GM23338 (cell line): ENCODE data around the gene SEMA3C. TPM values are rescaled to one million over a fixed set of nuclear protein-coding genes. Genes with fewer than 3 reads are reported as not detected.

Experiments used
- ATAC-seq: fragments of 200-7000 bp; cut with Tn5 transposase; 3 replicates; pipeline ENCODE4 v1.9.1; 2020
- DNase-seq: peaks from one replicate; pipeline ENCODE4 v3.0.0-alpha.2; 2015; ENCODE audit warnings: low spot score
- H2AFZ ChIP-seq: fragments of 200-600 bp; sonication (generic); 2 replicates; pipeline ENCODE4 v1.8.0; 2016; ENCODE audit warnings: antibody characterized with exemption, mild to moderate bottlenecking, moderate library complexity
- H3F3A ChIP-seq: fragments of 200-600 bp; sonication (generic); replicated peaks from 2 replicates; pipeline ENCODE4 v1.8.0; 2017; ENCODE audit warnings: antibody characterized with exemption, mixed run types, low read depth
- H3K27ac ChIP-seq: fragments of 200-600 bp; sonication (generic); 2 replicates; pipeline ENCODE4 v1.6.1; 2016; ENCODE audit warnings: low read depth
- H3K27me3 ChIP-seq: fragments of 200-600 bp; sonication (generic); 2 replicates; pipeline ENCODE4 v1.8.0; 2016; ENCODE audit warnings: mild to moderate bottlenecking, mixed run types, moderate library complexity; ENCODE audit not compliant: insufficient read depth
- H3K36me3 ChIP-seq: fragments of 200-600 bp; sonication (generic); 2 replicates; pipeline ENCODE4 v1.8.0; 2016; ENCODE audit warnings: mild to moderate bottlenecking; ENCODE audit not compliant: insufficient read depth
- H3K4me1 ChIP-seq: fragments of 200-600 bp; sonication (generic); 2 replicates; pipeline ENCODE4 v1.8.0; 2016; ENCODE audit warnings: mild to moderate bottlenecking, moderate library complexity; ENCODE audit not compliant: insufficient read depth
- H3K4me2 ChIP-seq: fragments of 200-600 bp; sonication (generic); 2 replicates; pipeline ENCODE4 v1.7.1; 2017; ENCODE audit warnings: mixed run types
- H3K4me3 ChIP-seq: fragments of 200-600 bp; sonication (generic); 2 replicates; pipeline ENCODE4 v1.6.1; 2016; ENCODE audit warnings: mixed run types
- H3K79me2 ChIP-seq: fragments of 200-600 bp; sonication (generic); replicated peaks from 2 replicates; pipeline ENCODE4 v1.8.0; 2017; ENCODE audit warnings: mild to moderate bottlenecking; ENCODE audit not compliant: insufficient read depth
- H3K9me2 ChIP-seq: fragments of 200-600 bp; sonication (generic); 2 replicates; pipeline ENCODE4 v1.8.0; 2017; ENCODE audit not compliant: insufficient read depth
- H4K20me1 ChIP-seq: fragments of 200-600 bp; sonication (generic); replicated peaks from 2 replicates; pipeline ENCODE4 v1.8.0; 2017; ENCODE audit warnings: mild to moderate bottlenecking; ENCODE audit not compliant: insufficient read depth
- H3K27ac Mint-ChIP-seq: 2 replicates; pipeline ENCODE4 v1.8.0; 2020; ENCODE audit warnings: inconsistent platforms, mild to moderate bottlenecking, moderate library complexity, mixed read lengths
- H3K27me3 Mint-ChIP-seq: 3 replicates; pipeline ENCODE4 v1.8.0; 2022; ENCODE audit warnings: low read depth, mild to moderate bottlenecking, moderate library complexity, mixed read lengths, inconsistent platforms; ENCODE audit not compliant: insufficient read depth, poor library complexity
- H3K36me3 Mint-ChIP-seq: 3 replicates; pipeline ENCODE4 v1.8.0; 2021; ENCODE audit warnings: low read depth, mild to moderate bottlenecking, inconsistent platforms, moderate library complexity, mixed read lengths
- H3K4me1 Mint-ChIP-seq: 3 replicates; pipeline ENCODE4 v1.8.0; 2020; ENCODE audit warnings: mild to moderate bottlenecking, inconsistent platforms, mixed read lengths
- H3K4me3 Mint-ChIP-seq: 3 replicates; pipeline ENCODE4 v1.8.0; 2021; ENCODE audit warnings: moderate library complexity, mild to moderate bottlenecking, inconsistent platforms, mixed read lengths
- H3K9me3 Mint-ChIP-seq: 3 replicates; pipeline ENCODE4 v1.8.0; 2020; ENCODE audit warnings: moderate library complexity, mild to moderate bottlenecking, inconsistent platforms, mixed read lengths
- CREB1 ChIP-seq: fragments of 250-450 bp; sonication (Bioruptor Pico); IDR thresholded peaks from 2 replicates; pipeline ENCODE4 v1.5.0; 2020; ENCODE audit warnings: low read depth, mild to moderate bottlenecking, moderate library complexity
- ETS1 ChIP-seq: IDR thresholded peaks from 2 replicates; pipeline ENCODE4 v1.6.1; 2016; ENCODE audit warnings: antibody characterized with exemption
- EZH2phosphoT487 ChIP-seq: fragments of 200-600 bp; sonication (generic); IDR thresholded peaks from one replicate; pipeline ENCODE4 v1.8.1; 2018; ENCODE audit warnings: antibody characterized with exemption; ENCODE audit not compliant: unreplicated experiment
- JUNB ChIP-seq: IDR thresholded peaks from one replicate; pipeline ENCODE4 v1.6.1; 2016; ENCODE audit warnings: antibody characterized with exemption; ENCODE audit not compliant: unreplicated experiment
- NANOG ChIP-seq: IDR thresholded peaks from 2 replicates; pipeline ENCODE4 v1.6.1; 2016; ENCODE audit warnings: antibody characterized with exemption, borderline replicate concordance
- POLR2AphosphoS5 ChIP-seq: IDR thresholded peaks from 2 replicates; pipeline ENCODE4 v1.6.1; 2016; ENCODE audit warnings: antibody characterized with exemption, low read depth
- STAT1 ChIP-seq: IDR thresholded peaks from one replicate; pipeline ENCODE4 v1.6.1; 2016; ENCODE audit warnings: antibody characterized with exemption; ENCODE audit not compliant: unreplicated experiment
- ZNF114 ChIP-seq: fragments of 250-450 bp; sonication (Bioruptor Pico); IDR thresholded peaks from 2 replicates; pipeline ENCODE4 v1.5.0; 2020; ENCODE audit warnings: mild to moderate bottlenecking, moderate library complexity
- ZNF331 ChIP-seq: fragments of 250-450 bp; sonication (Bioruptor Pico); IDR thresholded peaks from 2 replicates; pipeline ENCODE4 v1.5.0; 2020; ENCODE audit warnings: low read depth, mild to moderate bottlenecking, moderate library complexity
- polyA plus RNA-seq: library from polyadenylated mRNA; unstranded; fragments of >200 nt; fragmentation: Nextera tagmentation; extraction: Ambion mirVana; gene quantifications from 2 replicates; pipeline ENCODE4 v1.2.1, GENCODE V29; 2016
- total RNA-seq: library from RNA; depleted of rRNA; stranded (reverse); fragments of >200 nt; shearing (Covaris generic); gene quantifications from 2 replicates; pipeline ENCODE4 v1.2.3, GENCODE V29; 2014
- TF ChIP-seq, protein P1 (sequence below), 2 experiments: fragments of 200-600 bp in 1 of 2; sonication (generic) in 1 of 2; conservative IDR thresholded peaks; 2 replicates each; pipeline versions ENCODE4 v1.5.1 to v1.6.1; 2016 to 2017; ENCODE audit warnings: antibody characterized with exemption in 2 of 2, low read depth in 2 of 2, mild to moderate bottlenecking in 2 of 2, moderate library complexity in 1 of 2

Gene SEMA3C
- total and polyA plus RNA-seq, 2 experiments from 2014 or later, result 1.0 to 3.5 TPM

GRCh38 chr7:80916770-80917741, 1.8 kb downstream of the SEMA3C start:
- Histone ChIP-seq H3K4me3 (no peak overlapping the region), H3K36me3 (no peaks in the 10 kb centered on the region), H3K79me2 (no peaks in the 10 kb centered on the region), H3F3A (0 out of 2 replicates have a peak, but pooled peaks cover 6% of the 10 kb centered on the region), H3K9me2 (no peaks in the 10 kb centered on the region), H3K4me2 (no peak overlapping the region), H2AFZ (no peak overlapping the region), H3K27me3 (peaks cover 23% of the 10 kb centered on the region), H3K4me1 (peaks cover 12% of the 10 kb centered on the region), H3K27ac (no peak overlapping the region), H4K20me1 (no peaks in the 10 kb centered on the region)
- no peaks in the 10 kb centered on the region for H3K9me3 Mint-ChIP-seq
- peaks cover 20% of the 10 kb centered on the region; the same call in 2 of the 3 replicates for H3K4me1 Mint-ChIP-seq
- peaks cover 17% of the 10 kb centered on the region for H3K27me3 Mint-ChIP-seq
- ATAC-seq, result no peak
- peak; percentile 44 for DNase-seq
- H3K36me3 Mint-ChIP-seq, result no peaks in the 10 kb centered on the region
- H3K4me3 Mint-ChIP-seq, result no peak overlapping the region
- no peak overlapping the region for H3K27ac Mint-ChIP-seq
- no peak for TF ChIP-seq CREB1 (CRISPR knock-in tag)
- TF ChIP-seq, protein P1, sequence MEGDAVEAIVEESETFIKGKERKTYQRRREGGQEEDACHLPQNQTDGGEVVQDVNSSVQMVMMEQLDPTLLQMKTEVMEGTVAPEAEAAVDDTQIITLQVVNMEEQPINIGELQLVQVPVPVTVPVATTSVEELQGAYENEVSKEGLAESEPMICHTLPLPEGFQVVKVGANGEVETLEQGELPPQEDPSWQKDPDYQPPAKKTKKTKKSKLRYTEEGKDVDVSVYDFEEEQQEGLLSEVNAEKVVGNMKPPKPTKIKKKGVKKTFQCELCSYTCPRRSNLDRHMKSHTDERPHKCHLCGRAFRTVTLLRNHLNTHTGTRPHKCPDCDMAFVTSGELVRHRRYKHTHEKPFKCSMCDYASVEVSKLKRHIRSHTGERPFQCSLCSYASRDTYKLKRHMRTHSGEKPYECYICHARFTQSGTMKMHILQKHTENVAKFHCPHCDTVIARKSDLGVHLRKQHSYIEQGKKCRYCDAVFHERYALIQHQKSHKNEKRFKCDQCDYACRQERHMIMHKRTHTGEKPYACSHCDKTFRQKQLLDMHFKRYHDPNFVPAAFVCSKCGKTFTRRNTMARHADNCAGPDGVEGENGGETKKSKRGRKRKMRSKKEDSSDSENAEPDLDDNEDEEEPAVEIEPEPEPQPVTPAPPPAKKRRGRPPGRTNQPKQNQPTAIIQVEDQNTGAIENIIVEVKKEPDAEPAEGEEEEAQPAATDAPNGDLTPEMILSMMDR (conservative IDR thresholded peaks at IDR 0.05; ENCODE audit: low read depth in 2 of 2), result peak; percentile 61 to 69
- no peak for TF ChIP-seq EZH2phosphoT487
- no peak for TF ChIP-seq POLR2AphosphoS5
- no peak for TF ChIP-seq ZNF114 (CRISPR knock-in tag)

DNA sequence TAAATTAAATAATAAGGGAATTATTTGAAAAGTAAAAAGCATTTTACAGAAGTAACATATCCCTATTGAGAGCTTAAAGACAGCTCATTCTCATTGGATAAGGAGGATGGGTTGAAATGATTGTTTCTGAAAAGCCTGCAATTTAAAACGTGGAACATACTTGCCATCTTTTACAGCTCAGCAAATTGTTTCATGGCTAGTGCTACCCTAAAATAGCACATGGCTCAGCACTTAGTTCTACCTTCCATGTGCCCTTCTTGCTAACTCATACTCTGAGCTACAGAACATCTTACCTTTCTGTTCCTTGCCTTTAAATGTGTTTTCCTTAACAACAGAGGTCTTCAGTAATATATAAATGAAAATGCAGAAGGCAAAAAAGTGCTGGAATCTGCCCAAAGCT, 8.6 kb downstream of the SEMA3C start:
- Histone ChIP-seq H3K27me3 (no peaks in the 10 kb centered on the region), H3K4me1 (peaks cover 5% of the 10 kb centered on the region; the same call in 1 of the 2 replicates), H3K27ac (no peak overlapping the region), H3K36me3 (no peaks in the 10 kb centered on the region), H3K4me3 (no peak overlapping the region), H3F3A (no peaks in the 10 kb centered on the region), H3K4me2 (no peak overlapping the region), H3K9me2 (no peaks in the 10 kb centered on the region), H3K79me2 (no peaks in the 10 kb centered on the region), H4K20me1 (no peaks in the 10 kb centered on the region), H2AFZ (no peak overlapping the region)
- H3K4me1 Mint-ChIP-seq, result peaks cover 9% of the 10 kb centered on the region; the same call in 2 of the 3 replicates
- ATAC-seq (no peak), DNase-seq (no peak)
- peaks cover under 1% of the 10 kb centered on the region for H3K27me3 Mint-ChIP-seq
- no peaks in the 10 kb centered on the region for H3K9me3 Mint-ChIP-seq
- H3K4me3 Mint-ChIP-seq, result no peak overlapping the region
- no peak overlapping the region for H3K27ac Mint-ChIP-seq
- H3K36me3 Mint-ChIP-seq, result no peaks in the 10 kb centered on the region
- TF ChIP-seq ETS1 (no peak), STAT1 (no peak), ZNF114 (CRISPR knock-in tag) (no peak), ZNF331 (no peak), CREB1 (CRISPR knock-in tag) (no peak), NANOG (no peak), JUNB (no peak), EZH2phosphoT487 (no peak)
- TF ChIP-seq, protein P1 (conservative IDR thresholded peaks at IDR 0.05; ENCODE audit: low read depth in 2 of 2), result no peak
